ENCODE results near the gene CELF5. TPM values are rescaled to one million over a fixed set of nuclear protein-coding genes. Genes with fewer than 3 reads are reported as not detected.
"Not testable (repeated sequence)": the region's sequence is repeated elsewhere in the genome, so short reads cannot be mapped to it uniquely, and the experiment has no call there.

CELF5 gene
- total RNA-seq, 4 donors from 2014 or later = not detected

GRCh38 chr19:3188627-3189596, 35.5 kb upstream of the CELF5 start:
- DNase-seq (ENCODE audit: low spot score in 2 of 2) = no peak
- H3K36me3 ChIP-seq = peaks cover 0 to 41% (median 0%) of the 10 kb centered on the region in 3 donors
- WGBS, 2 donors = 91 to 93% methylated on average over 29 to 32 of the region's 35 CpGs
- no peaks in the 10 kb centered on the region for H3K27me3 ChIP-seq
- no peaks in the 10 kb centered on the region for H3K9me3 ChIP-seq
- TF ChIP-seq POLR2A (IDR thresholded peaks at IDR 0.05) (no peak), CTCF (IDR thresholded peaks at IDR 0.05) (no peak), EP300 (IDR thresholded peaks at IDR 0.05) (no peak)
- peak overlapping the region in 1 of 4 donors; percentile 62 for H3K27ac ChIP-seq
- no peak overlapping the region for H3K4me3 ChIP-seq
- H3K4me1 ChIP-seq = peaks cover 0 to 35% (median 16%) of the 10 kb centered on the region in 4 donors

GRCh38 chr19:3189702-3190469, 34.6 kb upstream of the CELF5 start:
- TF ChIP-seq POLR2A (IDR thresholded peaks at IDR 0.05) (no peak), CTCF (IDR thresholded peaks at IDR 0.05) (no peak), EP300 (IDR thresholded peaks at IDR 0.05) (no peak)
- peaks cover 0 to 51% (median 0%) of the 10 kb centered on the region in 3 donors for H3K36me3 ChIP-seq

DNA sequence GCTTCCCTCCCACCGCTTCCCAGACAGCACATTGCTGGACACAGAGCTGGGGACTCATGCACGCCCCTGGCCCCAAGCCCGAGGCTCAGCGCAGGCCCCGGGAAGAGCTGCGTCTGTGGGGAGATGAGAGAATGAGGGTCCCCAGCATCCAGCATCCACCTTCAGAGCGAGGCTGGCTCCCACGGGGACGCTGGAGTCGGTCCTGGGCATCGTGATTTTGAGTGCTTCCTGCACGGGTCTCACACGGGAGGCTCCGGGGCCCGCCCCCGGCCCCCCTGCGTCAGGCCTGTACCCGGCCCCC, 34.0 kb upstream of the CELF5 start:
- DNase-seq (ENCODE audit: low spot score in 2 of 2) = no peak
- Histone ChIP-seq H3K27ac (no peak overlapping the region), H3K4me1 (peaks cover 0 to 28% (median 16%) of the 10 kb centered on the region in 4 donors), H3K9me3 (no peaks in the 10 kb centered on the region), H3K27me3 (no peaks in the 10 kb centered on the region), H3K36me3 (peaks cover 0 to 52% (median 0%) of the 10 kb centered on the region in 3 donors), H3K4me3 (no peak overlapping the region)
- 93 to 95% methylated on average over 8 to 18 of the region's 18 CpGs for WGBS, 2 donors
- TF ChIP-seq CTCF (IDR thresholded peaks at IDR 0.05) = no peak
- TF ChIP-seq POLR2A (IDR thresholded peaks at IDR 0.05) = no peak
- TF ChIP-seq EP300 (IDR thresholded peaks at IDR 0.05) = no peak

More at GRCh38 chr19:3189702-3190469, 34.6 kb upstream of the CELF5 start:
- no peak overlapping the region for H3K27ac ChIP-seq
- H3K9me3 ChIP-seq = no peaks in the 10 kb centered on the region
- no peak overlapping the region for H3K4me3 ChIP-seq
- 80 to 89% methylated on average over 18 to 19 of the region's 28 CpGs for WGBS, 2 donors
- peaks cover 0 to 30% (median 16%) of the 10 kb centered on the region in 4 donors for H3K4me1 ChIP-seq
- DNase-seq (ENCODE audit: low spot score in 2 of 2) = no peak
- no peaks in the 10 kb centered on the region for H3K27me3 ChIP-seq

DNA sequence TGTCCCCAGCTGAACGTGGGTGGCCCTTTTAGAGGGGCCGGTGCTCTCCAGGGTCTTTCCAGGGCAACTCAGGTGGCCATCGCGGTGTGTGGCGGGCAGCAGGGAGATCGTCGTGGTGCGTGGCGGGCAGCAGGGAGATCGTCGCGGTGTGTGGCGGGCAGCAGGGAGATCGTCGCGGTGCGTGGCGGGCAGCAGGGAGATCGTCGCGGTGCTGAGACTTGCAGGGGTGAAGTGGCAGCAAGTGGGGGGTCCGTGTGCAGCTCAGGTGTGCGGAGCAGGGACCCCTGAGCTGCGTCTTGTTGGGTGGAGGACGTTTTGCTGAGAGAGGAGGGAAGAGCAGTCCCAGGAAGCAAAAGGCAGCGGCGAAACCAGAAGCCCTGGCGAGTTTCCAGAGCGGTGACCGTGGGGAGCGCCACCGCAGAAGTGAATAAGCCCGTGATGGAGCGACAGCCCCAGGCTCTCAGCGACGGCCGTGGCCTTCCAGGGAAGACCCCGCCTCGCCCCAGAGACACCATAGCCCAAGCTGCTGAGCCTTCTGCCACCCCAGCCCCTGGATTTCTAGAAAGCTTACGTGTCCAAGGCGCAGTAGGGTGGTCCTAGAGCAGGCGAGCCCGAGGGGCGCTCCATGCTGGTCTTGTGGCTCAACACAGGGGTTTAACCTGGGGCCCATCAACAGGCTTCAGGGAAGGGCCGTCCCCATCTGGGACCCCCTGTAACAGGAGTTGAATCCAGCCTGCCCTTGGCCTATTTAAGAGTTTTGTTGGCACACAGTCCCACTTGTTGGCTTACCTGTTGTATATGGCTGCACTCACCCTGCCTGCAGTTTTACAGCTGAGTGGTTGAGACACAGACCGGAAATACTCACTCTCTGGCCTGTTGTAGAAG, 33.3 kb upstream of the CELF5 start:
- DNase-seq (ENCODE audit: low spot score in 2 of 2) = no peak
- TF ChIP-seq CTCF (IDR thresholded peaks at IDR 0.05) = no peak
- TF ChIP-seq EP300 (IDR thresholded peaks at IDR 0.05) = no peak
- TF ChIP-seq POLR2A (IDR thresholded peaks at IDR 0.05) = no peak
- WGBS, 2 donors = 85 to 89% methylated on average over 46 of the region's 46 CpGs
- peaks cover 0 to 27% (median 16%) of the 10 kb centered on the region in 4 donors for H3K4me1 ChIP-seq
- no peaks in the 10 kb centered on the region for H3K9me3 ChIP-seq
- no peak overlapping the region for H3K4me3 ChIP-seq
- H3K27me3 ChIP-seq = no peaks in the 10 kb centered on the region
- H3K27ac ChIP-seq = no peak overlapping the region
- H3K36me3 ChIP-seq = peaks cover 0 to 57% (median 0%) of the 10 kb centered on the region in 3 donors

DNA sequence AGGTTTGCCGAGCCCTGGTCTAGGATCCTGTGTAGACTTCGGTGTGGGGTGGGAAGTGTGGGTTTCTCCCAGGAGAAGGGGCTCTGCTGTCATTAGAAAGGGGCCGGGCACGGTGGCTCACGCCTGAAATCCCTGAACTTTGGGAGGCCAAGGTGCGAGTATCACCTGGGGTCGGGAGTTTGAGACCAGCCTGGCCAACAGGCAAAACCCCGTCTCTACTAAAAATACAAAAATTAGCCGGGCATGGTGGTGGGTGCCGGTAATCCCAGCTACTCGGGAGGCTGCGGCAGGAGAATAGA, 32.7 kb upstream of the CELF5 start:
- WGBS, 2 donors = 93 to 95% methylated on average over 12 of the region's 12 CpGs
- Histone ChIP-seq H3K4me1 (peaks cover 0 to 22% (median 10%) of the 10 kb centered on the region in 4 donors), H3K36me3 (peaks cover 0 to 62% (median 0%) of the 10 kb centered on the region in 3 donors)
- not testable (repeated sequence) for H3K4me3 ChIP-seq; H3K27ac ChIP-seq; H3K9me3 ChIP-seq; H3K27me3 ChIP-seq; DNase-seq (ENCODE audit: low spot score in 2 of 2)
